ENCODE data around the gene ALDH9A1. TPM values are rescaled to one million over a fixed set of nuclear protein-coding genes. Genes with fewer than 3 reads are reported as not detected.
"Not testable (repeated sequence)": the region's sequence is repeated elsewhere in the genome, so short reads cannot be mapped to it uniquely, and the experiment has no call there.

The ALDH9A1 gene
- total RNA-seq, 4 donors from 2014 or later = 74.4 to 123 (median 98.4) TPM

GRCh38 chr1:165661703-165662102 is 36.7 kb downstream of the ALDH9A1 start:
- H3K4me3 ChIP-seq (ENCODE audit: low read depth, poor library complexity, severe bottlenecking) = no peak overlapping the region
- TF ChIP-seq, protein P1, sequence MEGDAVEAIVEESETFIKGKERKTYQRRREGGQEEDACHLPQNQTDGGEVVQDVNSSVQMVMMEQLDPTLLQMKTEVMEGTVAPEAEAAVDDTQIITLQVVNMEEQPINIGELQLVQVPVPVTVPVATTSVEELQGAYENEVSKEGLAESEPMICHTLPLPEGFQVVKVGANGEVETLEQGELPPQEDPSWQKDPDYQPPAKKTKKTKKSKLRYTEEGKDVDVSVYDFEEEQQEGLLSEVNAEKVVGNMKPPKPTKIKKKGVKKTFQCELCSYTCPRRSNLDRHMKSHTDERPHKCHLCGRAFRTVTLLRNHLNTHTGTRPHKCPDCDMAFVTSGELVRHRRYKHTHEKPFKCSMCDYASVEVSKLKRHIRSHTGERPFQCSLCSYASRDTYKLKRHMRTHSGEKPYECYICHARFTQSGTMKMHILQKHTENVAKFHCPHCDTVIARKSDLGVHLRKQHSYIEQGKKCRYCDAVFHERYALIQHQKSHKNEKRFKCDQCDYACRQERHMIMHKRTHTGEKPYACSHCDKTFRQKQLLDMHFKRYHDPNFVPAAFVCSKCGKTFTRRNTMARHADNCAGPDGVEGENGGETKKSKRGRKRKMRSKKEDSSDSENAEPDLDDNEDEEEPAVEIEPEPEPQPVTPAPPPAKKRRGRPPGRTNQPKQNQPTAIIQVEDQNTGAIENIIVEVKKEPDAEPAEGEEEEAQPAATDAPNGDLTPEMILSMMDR (IDR thresholded peaks at IDR 0.05) = no peak
- TF ChIP-seq POLR2A (IDR thresholded peaks at IDR 0.05) = no peak
- no peak for DNase-seq (ENCODE audit: low spot score in 2 of 2)
- WGBS, 2 donors = 80 to 87% methylated on average over 2 of the region's 2 CpGs
- intact Hi-C loops (cut with DNase I; ENCODE audit: low total_unique reads) = no loop called here

- no peak for DNase-seq (ENCODE audit: low spot score in 2 of 2)
- no peak overlapping the region for H3K4me3 ChIP-seq (ENCODE audit: low read depth, poor library complexity, severe bottlenecking)
- 52 to 81% methylated on average over 3 of the region's 3 CpGs for WGBS, 2 donors
- TF ChIP-seq, protein P1 (IDR thresholded peaks at IDR 0.05) = no peak
- no peak for TF ChIP-seq POLR2A (IDR thresholded peaks at IDR 0.05)
- intact Hi-C loops (cut with DNase I; ENCODE audit: low total_unique reads) = no loop called here
These were observed 38.8 kb downstream of the ALDH9A1 start for GRCh38 chr1:165659581-165659895.

- intact Hi-C loops (cut with DNase I; ENCODE audit: low total_unique reads); DNase-seq (ENCODE audit: low spot score in 2 of 2); H3K4me3 ChIP-seq (ENCODE audit: low read depth, poor library complexity, severe bottlenecking): not testable (repeated sequence)
- WGBS, 2 donors = 93% methylated on average over 9 of the region's 9 CpGs
These were observed 39.4 kb downstream of the ALDH9A1 start for GRCh38 chr1:165658766-165659580.

DNA sequence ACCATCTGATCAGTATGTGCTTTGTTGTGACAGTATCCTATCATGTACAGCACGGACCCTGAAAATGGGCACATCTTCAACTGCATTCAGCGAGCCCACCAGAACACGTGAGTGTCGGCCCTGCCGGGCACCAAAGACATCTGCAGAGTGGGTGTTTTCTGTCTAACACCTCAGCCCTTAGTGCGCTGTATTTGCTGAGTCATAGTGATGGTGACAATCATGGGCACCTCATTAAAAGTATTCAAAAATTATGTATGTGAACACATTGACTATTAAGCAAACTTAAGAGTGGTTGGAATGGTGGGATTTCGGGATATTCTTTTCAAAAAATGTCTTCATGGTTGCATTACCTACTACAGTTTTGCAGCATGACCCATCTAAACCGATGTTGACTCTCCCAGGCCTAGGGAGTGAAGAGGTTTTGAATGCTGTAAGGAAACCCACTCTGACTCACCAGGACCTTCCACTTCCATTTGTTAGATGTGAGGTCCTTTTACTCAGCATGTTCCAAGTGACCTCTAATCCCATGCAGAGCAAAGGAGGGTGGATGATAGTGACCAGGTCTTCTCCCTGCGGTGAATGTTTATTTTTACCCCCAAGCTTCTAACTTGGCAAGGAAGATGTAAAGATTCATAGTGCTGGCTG is 47.3 kb downstream of the ALDH9A1 start:
- intact Hi-C loops (cut with DNase I; ENCODE audit: low total_unique reads) = no loop called here
- H3K4me3 ChIP-seq (ENCODE audit: low read depth, poor library complexity, severe bottlenecking) = no peak overlapping the region
- 82 to 97% methylated on average over 9 of the region's 9 CpGs for WGBS, 2 donors
- TF ChIP-seq POLR2A (IDR thresholded peaks at IDR 0.05) = no peak
- TF ChIP-seq, protein P1 (IDR thresholded peaks at IDR 0.05) = no peak
- DNase-seq (ENCODE audit: low spot score in 2 of 2) = no peak

GRCh38 chr1:165648919-165649572 is 49.3 kb downstream of the ALDH9A1 start:
- TF ChIP-seq, protein P1 (IDR thresholded peaks at IDR 0.05) = no peak
- TF ChIP-seq POLR2A (IDR thresholded peaks at IDR 0.05) = no peak
- DNase-seq (ENCODE audit: low spot score in 2 of 2) = no peak
- 86 to 89% methylated on average over 7 of the region's 7 CpGs for WGBS, 2 donors
- H3K4me3 ChIP-seq (ENCODE audit: low read depth, poor library complexity, severe bottlenecking) = no peak overlapping the region
- intact Hi-C loops (cut with DNase I; ENCODE audit: low total_unique reads) = no loop called here

DNA sequence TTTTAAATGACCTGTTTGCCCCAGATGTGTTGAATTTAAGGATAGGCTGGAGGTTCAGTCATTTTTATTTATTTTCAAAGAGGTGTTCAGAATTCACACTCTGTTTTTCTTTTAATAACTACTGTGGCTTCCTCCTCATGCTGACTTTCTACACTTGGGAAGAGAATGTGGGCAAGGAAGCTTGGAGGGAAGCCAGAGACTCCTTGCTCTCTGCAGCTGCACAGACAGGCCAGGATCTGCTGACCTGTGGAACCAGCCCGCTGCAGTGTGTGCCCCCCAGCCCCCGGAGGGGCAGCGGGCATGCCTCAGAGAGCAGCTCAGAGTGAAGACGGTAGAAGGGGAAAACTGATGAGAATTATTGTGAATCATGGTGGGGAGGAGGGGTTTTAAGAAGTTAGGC is 50.4 kb downstream of the ALDH9A1 start:
- no peak for DNase-seq (ENCODE audit: low spot score in 2 of 2)
- no peak overlapping the region for H3K4me3 ChIP-seq (ENCODE audit: low read depth, poor library complexity, severe bottlenecking)
- 83 to 91% methylated on average over 4 of the region's 4 CpGs for WGBS, 2 donors
- intact Hi-C loops (cut with DNase I; ENCODE audit: low total_unique reads) = no loop called here
- TF ChIP-seq, protein P1 (IDR thresholded peaks at IDR 0.05) = no peak
- TF ChIP-seq POLR2A (IDR thresholded peaks at IDR 0.05) = no peak
